Neuronal stem cell (in vitro differentiated cells): ENCODE results near the gene GARS1.
"Not testable (repeated sequence)": the region's sequence is repeated elsewhere in the genome, so short reads cannot be mapped to it uniquely, and the experiment has no call there.

Experiments
- DNase-seq: peaks from one replicate; pipeline ENCODE4 v3.0.0-alpha.2; 2013; ENCODE audit warnings: low spot score
- H2AFZ ChIP-seq: one replicate; pipeline ENCODE4 v1.6.1; 2013; ENCODE audit warnings: mild to moderate bottlenecking, low read length, inconsistent platforms
- H2AK5ac ChIP-seq: 2 replicates; pipeline ENCODE4 v1.6.1; 2013; ENCODE audit warnings: low read depth, mild to moderate bottlenecking, inconsistent platforms, low read length, moderate library complexity, mixed read lengths
- H2BK120ac ChIP-seq: 2 replicates; pipeline ENCODE4 v1.6.1; 2013; ENCODE audit warnings: low read depth, mild to moderate bottlenecking, inconsistent platforms, low read length, moderate library complexity, mixed read lengths
- H2BK12ac ChIP-seq: one replicate; pipeline ENCODE4 v1.6.1; 2013; ENCODE audit warnings: low read length, inconsistent platforms
- H2BK15ac ChIP-seq: 2 replicates; pipeline ENCODE4 v1.6.1; 2013; ENCODE audit warnings: mild to moderate bottlenecking, low read length, inconsistent platforms, mixed read lengths
- H2BK5ac ChIP-seq: one replicate; pipeline ENCODE4 v1.6.1; 2013; ENCODE audit warnings: inconsistent platforms, mild to moderate bottlenecking, low read length, moderate library complexity
- H3K14ac ChIP-seq: one replicate; pipeline ENCODE4 v1.6.1; 2013; ENCODE audit warnings: low read length, inconsistent platforms
- H3K18ac ChIP-seq: 2 replicates; pipeline ENCODE4 v1.6.1; 2013; ENCODE audit warnings: low read length, inconsistent platforms
- H3K23ac ChIP-seq: 2 replicates; pipeline ENCODE4 v1.6.1; 2013; ENCODE audit warnings: low read depth, mild to moderate bottlenecking, mixed read lengths, low read length, inconsistent platforms; ENCODE audit not compliant: poor library complexity
- H3K27ac ChIP-seq: replicated peaks from 3 replicates; pipeline ENCODE4 v1.5.1; 2013; ENCODE audit warnings: low read length, inconsistent platforms
- H3K27me3 ChIP-seq, 3 experiments: 2 replicates each; pipeline ENCODE4 v1.6.1; 2013; ENCODE audit warnings: low read length in 3 of 3, mild to moderate bottlenecking in 2 of 3, inconsistent platforms in 1 of 3, low read depth in 1 of 3, mixed read lengths in 1 of 3, moderate library complexity in 1 of 3; ENCODE audit not compliant: control insufficient read depth in 3 of 3, insufficient read depth in 3 of 3
- H3K36me3 ChIP-seq, 2 donors: replicated peaks in 1 of 2; 2 replicates each; pipeline ENCODE4 v1.6.1; 2013; ENCODE audit warnings: low read length in 2 of 2; ENCODE audit not compliant: control insufficient read depth in 2 of 2, insufficient read depth in 2 of 2
- H3K4ac ChIP-seq: 2 replicates; pipeline ENCODE4 v1.6.1; 2013; ENCODE audit warnings: inconsistent platforms, mild to moderate bottlenecking, low read length, moderate library complexity
- H3K4me1 ChIP-seq, 2 donors: 1 replicate in 1 of 2; 2 replicates in 1 of 2; pipeline ENCODE4 v1.6.1; 2013; ENCODE audit warnings: low read length in 2 of 2, low read depth in 1 of 2; ENCODE audit not compliant: control insufficient read depth in 2 of 2, insufficient read depth in 1 of 2
- H3K4me2 ChIP-seq: one replicate; pipeline ENCODE4 v1.6.1; 2013; ENCODE audit warnings: mild to moderate bottlenecking, low read length, inconsistent platforms; ENCODE audit not compliant: insufficient read depth, poor library complexity, severe bottlenecking
- H3K4me3 ChIP-seq, 2 donors: 2 replicates each; pipeline ENCODE4 v1.5.1; 2013; ENCODE audit warnings: low read length in 2 of 2, mild to moderate bottlenecking in 2 of 2, inconsistent platforms in 1 of 2, moderate library complexity in 1 of 2
- H3K79me1 ChIP-seq: one replicate; pipeline ENCODE4 v1.6.1; 2013; ENCODE audit warnings: low read depth, mild to moderate bottlenecking, inconsistent platforms, low read length, moderate library complexity
- H3K9ac ChIP-seq: one replicate; pipeline ENCODE4 v1.6.1; 2013; ENCODE audit warnings: mild to moderate bottlenecking, low read depth, low read length, inconsistent platforms; ENCODE audit not compliant: poor library complexity
- H3K9me3 ChIP-seq, 2 donors: replicated peaks in 1 of 2; 2 replicates each; pipeline versions ENCODE3 to v1.6.1; 2013; ENCODE audit warnings: low read length in 2 of 2, mild to moderate bottlenecking in 2 of 2, inconsistent platforms in 1 of 2, low read depth in 1 of 2, mixed read lengths in 1 of 2, moderate library complexity in 1 of 2; ENCODE audit not compliant: control insufficient read depth in 2 of 2, insufficient read depth in 1 of 2
- H4K8ac ChIP-seq: one replicate; pipeline ENCODE4 v1.6.1; 2013; ENCODE audit warnings: low read depth, mild to moderate bottlenecking, inconsistent platforms, low read length, moderate library complexity
- H4K91ac ChIP-seq: one replicate; pipeline ENCODE4 v1.6.1; 2013; ENCODE audit warnings: low read length, low read depth, mild to moderate bottlenecking, inconsistent platforms; ENCODE audit not compliant: poor library complexity
- WGBS, 2 donors: extraction: QIAGEN DNeasy Blood & Tissue Kit; methylation state at CpG; one replicate each; pipeline ENCODE4 v1.1.7; 2013; ENCODE audit warnings: missing lambda C conversion rate in 2 of 2, mixed read lengths in 1 of 2; ENCODE audit not compliant: insufficient read length in 2 of 2, insufficient replicate concordance in 1 of 2; ENCODE audit errors: extremely low coverage in 2 of 2; 5-methylcytosine and 5-hydroxymethylcytosine counted together

Gene GARS1

DNA sequence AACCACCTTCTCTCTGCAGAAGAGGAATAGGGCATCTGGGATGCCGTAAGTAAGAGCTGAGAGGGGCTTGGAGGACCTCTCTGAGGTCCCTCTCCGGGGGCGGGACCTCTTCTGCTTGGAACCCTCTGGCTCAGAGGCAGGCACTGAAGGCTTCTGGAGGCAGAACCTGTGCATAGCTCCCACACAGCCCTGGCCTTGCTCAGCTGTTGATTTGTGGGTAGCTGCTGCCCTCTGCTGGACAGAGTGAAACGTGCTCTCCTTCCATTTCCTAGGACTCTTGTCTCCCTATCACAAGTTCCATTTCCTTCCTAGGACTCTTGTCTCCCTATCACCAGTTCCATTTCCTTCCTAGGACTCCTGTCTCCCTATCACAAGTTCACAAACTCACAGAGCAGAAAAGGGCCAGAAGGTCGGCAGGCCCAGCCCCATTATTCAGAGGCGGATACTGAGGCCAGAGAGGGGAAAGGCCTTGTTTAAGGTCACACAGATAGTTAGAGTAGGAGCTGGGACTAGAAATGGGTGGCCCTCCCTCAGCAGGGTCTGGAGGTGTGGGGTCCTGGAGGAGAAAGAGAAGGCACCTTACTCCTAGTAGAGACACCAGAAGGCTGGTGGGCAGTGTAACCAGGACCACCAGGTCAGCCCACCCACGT, 30.3 kb upstream of the GARS1 start:
- H3K79me1 ChIP-seq: no peaks in the 10 kb centered on the region

DNA sequence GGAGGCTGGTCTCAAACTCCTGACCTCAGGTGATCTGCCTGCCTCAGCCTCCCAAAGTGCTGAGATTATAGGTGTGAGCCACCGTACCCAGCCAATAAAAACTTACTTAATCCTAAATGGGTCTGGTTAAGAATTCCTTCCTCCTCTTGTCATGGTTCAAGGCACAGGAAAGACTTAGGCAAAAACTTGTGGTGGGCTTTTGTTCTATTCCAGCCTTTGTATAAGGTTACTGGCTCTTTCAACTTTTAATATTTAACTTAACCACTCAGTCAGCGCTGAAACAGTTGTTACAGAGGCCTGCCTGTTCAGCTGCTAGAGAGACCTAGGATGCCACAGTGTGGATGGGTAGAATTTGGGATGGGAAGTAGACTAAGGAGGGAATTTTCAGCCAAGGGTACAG, 28.1 kb upstream of the GARS1 start:
- no peaks in the 10 kb centered on the region for H3K79me1 ChIP-seq
- H2AK5ac ChIP-seq: no peak overlapping the region
- peaks cover 0 to 3% of the 10 kb centered on the region in 2 donors for H3K4me1 ChIP-seq
- no peak overlapping the region for H4K8ac ChIP-seq
- H3K9me3 ChIP-seq: peaks cover 0 to 2% of the 10 kb centered on the region in 2 donors
- no peaks in the 10 kb centered on the region for H3K27me3 ChIP-seq
- no peak overlapping the region for H3K4ac ChIP-seq
- H2BK5ac ChIP-seq: no peak overlapping the region
- H2BK12ac ChIP-seq: no peak overlapping the region
- H2BK15ac ChIP-seq: no peak overlapping the region
- H4K91ac ChIP-seq: no peak overlapping the region
- no peak overlapping the region for H3K9ac ChIP-seq
- H2AFZ ChIP-seq: no peak overlapping the region
- no CpG with 5 or more reads among the region's 2 CpGs for WGBS, 2 donors
- no peak overlapping the region for H3K4me2 ChIP-seq
- no peak overlapping the region for H2BK120ac ChIP-seq
- no peak overlapping the region for H3K14ac ChIP-seq
- H3K4me3 ChIP-seq: no peak overlapping the region
- DNase-seq: no peak
- no peak overlapping the region for H3K18ac ChIP-seq
- H3K27ac ChIP-seq: no peak overlapping the region
- peaks cover 0 to 41% of the 10 kb centered on the region in 2 donors for H3K36me3 ChIP-seq
- no peak overlapping the region for H3K23ac ChIP-seq

More for the DNA sequence above, 30.3 kb upstream of the GARS1 start:
- no peak overlapping the region for H2AK5ac ChIP-seq
- peak overlapping the region; percentile 2 for H2BK120ac ChIP-seq
- H2BK12ac ChIP-seq: no peak overlapping the region
- H3K9ac ChIP-seq: no peak overlapping the region
- H4K91ac ChIP-seq: no peak overlapping the region
- H3K18ac ChIP-seq: peak overlapping the region; percentile 5
- WGBS, 2 donors: no CpG with 5 or more reads among the region's 7 CpGs
- H2BK15ac ChIP-seq: no peak overlapping the region
- H3K9me3 ChIP-seq: peaks cover 0 to 5% of the 10 kb centered on the region in 2 donors
- no peak overlapping the region for H3K14ac ChIP-seq
- H3K27ac ChIP-seq: no peak overlapping the region
- H4K8ac ChIP-seq: no peak overlapping the region
- H3K27me3 ChIP-seq: no peaks in the 10 kb centered on the region
- no peak overlapping the region for H2BK5ac ChIP-seq
- H3K23ac ChIP-seq: no peak overlapping the region
- no peak overlapping the region for H2AFZ ChIP-seq
- DNase-seq: peak; percentile 87
- peaks cover 3 to 4% of the 10 kb centered on the region in 2 donors for H3K4me1 ChIP-seq
- peaks cover 0 to 48% of the 10 kb centered on the region in 2 donors for H3K36me3 ChIP-seq
- H3K4me3 ChIP-seq: no peak overlapping the region
- no peak overlapping the region for H3K4ac ChIP-seq
- H3K4me2 ChIP-seq: no peak overlapping the region

DNA sequence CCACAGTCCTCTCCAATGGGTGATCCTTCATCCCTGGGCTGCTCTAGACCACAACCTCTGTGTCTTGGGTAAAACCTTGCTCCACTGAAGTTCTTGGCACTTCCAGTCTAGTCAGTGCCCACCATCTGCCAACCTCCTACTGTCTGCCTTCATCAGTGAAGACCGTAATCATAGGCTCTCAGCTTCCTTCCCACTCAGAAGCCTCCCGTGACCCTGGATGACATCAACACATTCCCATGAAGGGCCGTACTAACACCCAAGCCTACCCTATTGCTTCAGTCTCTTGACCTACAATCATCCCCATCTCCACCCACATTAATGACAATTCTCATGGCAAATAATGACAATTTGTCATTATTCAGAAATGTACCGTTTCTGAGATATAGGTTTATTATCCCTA, 27.6 kb upstream of the GARS1 start:
- peaks cover 0 to 2% of the 10 kb centered on the region in 2 donors for H3K9me3 ChIP-seq
- H3K27ac ChIP-seq: no peak overlapping the region
- H3K4me3 ChIP-seq: no peak overlapping the region
- H3K4ac ChIP-seq: no peak overlapping the region
- no peak overlapping the region for H2AK5ac ChIP-seq
- no peak overlapping the region for H2AFZ ChIP-seq
- H3K79me1 ChIP-seq: no peaks in the 10 kb centered on the region
- DNase-seq: no peak
- no peak overlapping the region for H2BK12ac ChIP-seq
- H2BK5ac ChIP-seq: no peak overlapping the region
- H3K36me3 ChIP-seq: peaks cover 0 to 38% of the 10 kb centered on the region in 2 donors
- no peak overlapping the region for H3K4me2 ChIP-seq
- no peak overlapping the region for H3K14ac ChIP-seq
- H2BK120ac ChIP-seq: no peak overlapping the region
- H3K9ac ChIP-seq: no peak overlapping the region
- H2BK15ac ChIP-seq: no peak overlapping the region
- H4K91ac ChIP-seq: no peak overlapping the region
- no peak overlapping the region for H3K18ac ChIP-seq
- H3K27me3 ChIP-seq: no peaks in the 10 kb centered on the region
- H3K4me1 ChIP-seq: peaks cover 0 to 3% of the 10 kb centered on the region in 2 donors
- no CpG with 5 or more reads among the region's 4 CpGs for WGBS, 2 donors
- no peak overlapping the region for H3K23ac ChIP-seq
- H4K8ac ChIP-seq: no peak overlapping the region

DNA sequence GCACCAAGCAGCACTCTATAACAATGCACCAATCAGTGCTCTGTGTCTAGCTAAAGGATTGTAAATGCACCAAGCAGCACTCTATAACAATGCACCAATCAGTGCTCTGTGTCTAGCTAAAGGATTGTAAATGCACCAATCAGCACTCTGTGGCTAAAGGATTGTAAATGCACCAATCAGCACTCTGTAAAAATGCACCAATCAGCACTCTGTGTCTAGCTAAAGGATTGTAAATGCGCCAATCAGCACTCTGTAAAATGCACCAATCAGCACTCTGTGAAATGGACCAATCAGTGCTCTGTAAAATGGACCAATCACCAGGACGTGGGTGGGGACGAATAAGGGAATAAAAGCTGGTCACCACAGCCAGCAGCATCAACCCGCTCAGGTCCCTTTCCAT, 24.4 kb upstream of the GARS1 start:
- H3K14ac ChIP-seq, H3K4me1 ChIP-seq, H3K4ac ChIP-seq, H3K9ac ChIP-seq, H2BK12ac ChIP-seq, H4K91ac ChIP-seq, H3K18ac ChIP-seq, H3K4me3 ChIP-seq, H2BK120ac ChIP-seq, H4K8ac ChIP-seq, H3K79me1 ChIP-seq, H2AFZ ChIP-seq, DNase-seq, H3K27me3 ChIP-seq, H2BK15ac ChIP-seq, H3K27ac ChIP-seq, H3K23ac ChIP-seq, H3K4me2 ChIP-seq, H2BK5ac ChIP-seq, H2AK5ac ChIP-seq: not testable (repeated sequence)
- Histone ChIP-seq H3K36me3 (peaks cover 0 to 47% of the 10 kb centered on the region in 2 donors), H3K9me3 (peaks cover 1 to 17% of the 10 kb centered on the region in 2 donors)
- WGBS, 2 donors: no CpG with 5 or more reads among the region's 4 CpGs
